ENCODE measurements around the gene NDST4.

GRCh38 chr4:114879916-114880669 lies 233.3 kb downstream of the NDST4 start:
- TF ChIP-seq CTCF (conservative IDR thresholded peaks at IDR 0.05; ENCODE audit: low read depth, low read length) = no peak
- no peak for TF ChIP-seq RCOR1 (IDR thresholded peaks at IDR 0.05; ENCODE audit: insufficient replicate concordance, low read length)
